Measurements from ENCODE around the gene FBXO42. TPM values are rescaled to one million over a fixed set of nuclear protein-coding genes. Genes with fewer than 3 reads are reported as not detected.
"Not testable (repeated sequence)": the region's sequence is repeated elsewhere in the genome, so short reads cannot be mapped to it uniquely, and the experiment has no call there.

FBXO42 gene
- total RNA-seq, 2 experiments from 2014 or later, result 19.7 to 23.4 TPM

- DNase-seq; H3K27me3 Mint-ChIP-seq (ENCODE audit: low read depth); POLR2A ChIA-PET; H3K27ac Mint-ChIP-seq; H3K9me3 Mint-ChIP-seq (ENCODE audit: insufficient read depth); ATAC-seq; H3K4me3 Mint-ChIP-seq: not testable (repeated sequence)
- H3K36me3 Mint-ChIP-seq (ENCODE audit: low read depth), result peaks cover 20% of the 10 kb centered on the region
- H3K4me1 Mint-ChIP-seq (ENCODE audit: low read depth), result peaks cover 22% of the 10 kb centered on the region
- CTCF ChIA-PET, result interaction anchor here (0.8 to 4.4 kb wide), 5 partner anchors 8 to 167 kb away, joined by 3 to 44 read pairs (median 18); no protein-coding TSS in a partner anchor
These were observed 106.0 kb downstream of the FBXO42 start for GRCh38 chr1:16246239-16246638.

GRCh38 chr1:16245476-16246196 is 106.6 kb downstream of the FBXO42 start:
- Mint-ChIP-seq H3K9me3 (ENCODE audit: insufficient read depth) (no peaks in the 10 kb centered on the region), H3K4me1 (ENCODE audit: low read depth) (peaks cover 22% of the 10 kb centered on the region), H3K4me3 (no peak overlapping the region), H3K27me3 (ENCODE audit: low read depth) (no peaks in the 10 kb centered on the region), H3K36me3 (ENCODE audit: low read depth) (peaks cover 15% of the 10 kb centered on the region), H3K27ac (no peak overlapping the region)
- DNase-seq, result no peak
- ATAC-seq, result no peak
- POLR2A ChIA-PET, result interaction anchor here (1.3 kb wide), 1 partner anchor 41 kb away, joined by 3 read pairs; no protein-coding TSS in a partner anchor
- CTCF ChIA-PET, result interaction anchor here (0.8 to 4.4 kb wide), 12 partner anchors 9 to 166 kb away, joined by 3 to 44 read pairs (median 7); no protein-coding TSS in a partner anchor

- DNase-seq (no peak), ATAC-seq (no peak)
- peaks cover 10% of the 10 kb centered on the region for H3K36me3 Mint-ChIP-seq (ENCODE audit: low read depth)
- peaks cover 21% of the 10 kb centered on the region for H3K4me1 Mint-ChIP-seq (ENCODE audit: low read depth)
- POLR2A ChIA-PET, result interaction anchor here (1.3 kb wide), 1 partner anchor 40 kb away, joined by 3 read pairs; no protein-coding TSS in a partner anchor
- CTCF ChIA-PET, result interaction anchor here (0.5 to 4.4 kb wide), 25 partner anchors 8 to 1022 kb away, joined by 3 to 44 read pairs (median 4); partner anchors contain the start of gene NECAP2
- H3K4me3 Mint-ChIP-seq, result no peak overlapping the region
- no peak overlapping the region for H3K27ac Mint-ChIP-seq
- H3K9me3 Mint-ChIP-seq (ENCODE audit: insufficient read depth), result no peaks in the 10 kb centered on the region
- H3K27me3 Mint-ChIP-seq (ENCODE audit: low read depth), result no peaks in the 10 kb centered on the region
These were observed 107.5 kb downstream of the FBXO42 start for GRCh38 chr1:16244650-16245285.

GRCh38 chr1:16243936-16244649 is 108.2 kb downstream of the FBXO42 start:
- no peaks in the 10 kb centered on the region for H3K27me3 Mint-ChIP-seq (ENCODE audit: low read depth)
- DNase-seq (peak; percentile 86), ATAC-seq (peak; percentile 82)
- ChIA-PET POLR2A (interaction anchor here (1.3 kb wide), 1 partner anchor 39 kb away, joined by 3 read pairs; no protein-coding TSS in a partner anchor), CTCF (interaction anchor here (0.5 to 4.4 kb wide), 26 partner anchors 8 to 1022 kb away, joined by 3 to 44 read pairs (median 4); partner anchors contain the start of gene NECAP2)
- peaks cover 16% of the 10 kb centered on the region for H3K4me1 Mint-ChIP-seq (ENCODE audit: low read depth)
- H3K4me3 Mint-ChIP-seq, result no peak overlapping the region
- peaks cover 7% of the 10 kb centered on the region for H3K36me3 Mint-ChIP-seq (ENCODE audit: low read depth)
- no peaks in the 10 kb centered on the region for H3K9me3 Mint-ChIP-seq (ENCODE audit: insufficient read depth)
- H3K27ac Mint-ChIP-seq, result no peak overlapping the region

- ChIA-PET CTCF (interaction anchor here (0.6 to 4.4 kb wide), 8 partner anchors 9 to 164 kb away, joined by 3 to 44 read pairs (median 8); no protein-coding TSS in a partner anchor), POLR2A (no interaction called here)
- ATAC-seq, result no peak
- Mint-ChIP-seq H3K36me3 (ENCODE audit: low read depth) (peaks cover 7% of the 10 kb centered on the region), H3K9me3 (ENCODE audit: insufficient read depth) (no peaks in the 10 kb centered on the region), H3K27ac (no peak overlapping the region), H3K27me3 (ENCODE audit: low read depth) (no peaks in the 10 kb centered on the region), H3K4me1 (ENCODE audit: low read depth) (peaks cover 14% of the 10 kb centered on the region), H3K4me3 (no peak overlapping the region)
- DNase-seq, result no peak
These were observed 109.1 kb downstream of the FBXO42 start for GRCh38 chr1:16243215-16243610.

- no peak overlapping the region for H3K27ac Mint-ChIP-seq
- no peak for DNase-seq
- ATAC-seq, result no peak
- no peaks in the 10 kb centered on the region for H3K27me3 Mint-ChIP-seq (ENCODE audit: low read depth)
- CTCF ChIA-PET, result interaction anchor here (0.6 to 3.7 kb wide), 3 partner anchors 55 to 163 kb away, joined by 3 to 44 read pairs (median 19); no protein-coding TSS in a partner anchor
- H3K4me3 Mint-ChIP-seq, result no peak overlapping the region
- peaks cover 7% of the 10 kb centered on the region for H3K36me3 Mint-ChIP-seq (ENCODE audit: low read depth)
- H3K4me1 Mint-ChIP-seq (ENCODE audit: low read depth), result peaks cover 17% of the 10 kb centered on the region
- POLR2A ChIA-PET, result no interaction called here
- no peaks in the 10 kb centered on the region for H3K9me3 Mint-ChIP-seq (ENCODE audit: insufficient read depth)
These were observed 109.6 kb downstream of the FBXO42 start for GRCh38 chr1:16242556-16243214.

- Mint-ChIP-seq H3K27ac (no peak overlapping the region), H3K36me3 (ENCODE audit: low read depth) (peaks cover 3% of the 10 kb centered on the region), H3K27me3 (ENCODE audit: low read depth) (no peaks in the 10 kb centered on the region), H3K4me1 (ENCODE audit: low read depth) (peaks cover 27% of the 10 kb centered on the region), H3K9me3 (ENCODE audit: insufficient read depth) (no peaks in the 10 kb centered on the region), H3K4me3 (no peak overlapping the region)
- ChIA-PET CTCF (interaction anchor here (1.1 kb wide), 1 partner anchor 162 kb away, joined by 3 read pairs; no protein-coding TSS in a partner anchor), POLR2A (no interaction called here)
- ATAC-seq (no peak), DNase-seq (no peak)
These were observed 111.0 kb downstream of the FBXO42 start for GRCh38 chr1:16241221-16241708.

- Mint-ChIP-seq H3K36me3 (ENCODE audit: low read depth) (no peaks in the 10 kb centered on the region), H3K4me3 (no peak overlapping the region), H3K9me3 (ENCODE audit: insufficient read depth) (no peaks in the 10 kb centered on the region), H3K4me1 (ENCODE audit: low read depth) (peaks cover 34% of the 10 kb centered on the region), H3K27me3 (ENCODE audit: low read depth) (no peaks in the 10 kb centered on the region), H3K27ac (no peak overlapping the region)
- POLR2A ChIA-PET, result interaction anchor here (0.6 to 0.7 kb wide), 2 partner anchors 132 to 291 kb away, joined by 3 read pairs; no protein-coding TSS in a partner anchor
- ATAC-seq (no peak), DNase-seq (no peak)
- CTCF ChIA-PET, result interaction anchor here (0.7 to 1.1 kb wide), 2 partner anchors 123 to 161 kb away, joined by 3 read pairs; no protein-coding TSS in a partner anchor
These were observed 112.2 kb downstream of the FBXO42 start for GRCh38 chr1:16239972-16240491.

GRCh38 chr1:16237343-16237830 is 114.9 kb downstream of the FBXO42 start:
- peak overlapping the region; percentile 87 for H3K27ac Mint-ChIP-seq
- ChIA-PET POLR2A (interaction anchor here (1.1 to 3.4 kb wide), 2 partner anchors 20 to 31 kb away, joined by 3 to 16 read pairs; no protein-coding TSS in a partner anchor), CTCF (interaction anchor here (0.7 to 4.4 kb wide), 6 partner anchors 11 to 422 kb away, joined by 3 to 17 read pairs (median 4); partner anchors contain the start of gene FAM131C)
- no peak for ATAC-seq
- H3K4me1 Mint-ChIP-seq (ENCODE audit: low read depth), result peaks cover 34% of the 10 kb centered on the region
- no peaks in the 10 kb centered on the region for H3K27me3 Mint-ChIP-seq (ENCODE audit: low read depth)
- H3K9me3 Mint-ChIP-seq (ENCODE audit: insufficient read depth), result no peaks in the 10 kb centered on the region
- no peaks in the 10 kb centered on the region for H3K36me3 Mint-ChIP-seq (ENCODE audit: low read depth)
- H3K4me3 Mint-ChIP-seq, result peak overlapping the region; percentile 84
- DNase-seq, result no peak

GRCh38 chr1:16236511-16237342 is 115.6 kb downstream of the FBXO42 start, which contains the start of gene CPLANE2:
TSS of gene CPLANE2 (minus strand) at chr1:16237183. CDS start at chr1:16236742, 441 bp downstream.
- Mint-ChIP-seq H3K27me3 (ENCODE audit: low read depth) (no peaks in the 10 kb centered on the region), H3K9me3 (ENCODE audit: insufficient read depth) (no peaks in the 10 kb centered on the region), H3K27ac (peak within 1 kb of the TSS; percentile 87), H3K4me1 (ENCODE audit: low read depth) (peaks cover 34% of the 10 kb centered on the region), H3K4me3 (peak within 1 kb of the TSS; percentile 84), H3K36me3 (ENCODE audit: low read depth) (no peaks in the 10 kb centered on the region)
- CTCF ChIA-PET, result interaction anchor here (0.7 to 4.4 kb wide), 8 partner anchors 11 to 421 kb away, joined by 3 to 17 read pairs (median 4); partner anchors contain the start of gene FAM131C
- ATAC-seq, result peak; percentile 89
- DNase-seq, result peak; percentile 98
- POLR2A ChIA-PET, result interaction anchor here (0.8 to 3.4 kb wide), 3 partner anchors 19 to 277 kb away, joined by 3 to 16 read pairs (median 3); no protein-coding TSS in a partner anchor

Data from activated CD8-positive, alpha-beta T cell treated with anti-CD3 and anti-CD28 coated beads, Interleukin-2, amount 10 ng/mL, durations not matched to agents 7 days and 5 days (primary cell).